HuH-7 (cell line): ENCODE data around the gene KCNH1.

ENCODE experiments used
- DNase-seq: peaks from one replicate; pipeline ENCODE4 v3.0.0; 2011; ENCODE audit warnings: low spot score

Gene KCNH1

GRCh38 chr1:210711825-210712612 is 421.9 kb downstream of the KCNH1 start:
- DNase-seq = no peak

DNA sequence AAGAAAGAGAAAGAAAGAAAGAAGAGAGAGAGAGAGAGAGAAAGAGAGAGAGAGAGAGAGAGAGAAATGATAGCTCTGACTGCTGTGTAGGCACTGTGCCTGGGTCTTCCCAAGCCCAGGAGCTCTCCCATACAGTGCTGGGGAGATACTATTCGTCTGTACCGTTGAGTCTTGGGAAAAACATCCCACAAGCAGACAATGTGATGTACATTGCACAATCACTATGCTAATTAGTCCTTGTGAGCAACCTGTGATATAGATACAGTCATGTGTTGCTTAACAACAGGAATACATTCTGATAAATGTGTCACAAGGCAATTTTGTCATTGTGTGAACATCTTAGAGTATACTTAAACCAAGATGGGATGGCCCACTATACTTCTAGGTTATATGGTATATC is 424.2 kb downstream of the KCNH1 start:
- no peak for DNase-seq

GRCh38 chr1:210707300-210708240 is 426.4 kb downstream of the KCNH1 start:
- DNase-seq = no peak

- no peak for DNase-seq
These were observed 427.7 kb downstream of the KCNH1 start for GRCh38 chr1:210706246-210706645.

DNA sequence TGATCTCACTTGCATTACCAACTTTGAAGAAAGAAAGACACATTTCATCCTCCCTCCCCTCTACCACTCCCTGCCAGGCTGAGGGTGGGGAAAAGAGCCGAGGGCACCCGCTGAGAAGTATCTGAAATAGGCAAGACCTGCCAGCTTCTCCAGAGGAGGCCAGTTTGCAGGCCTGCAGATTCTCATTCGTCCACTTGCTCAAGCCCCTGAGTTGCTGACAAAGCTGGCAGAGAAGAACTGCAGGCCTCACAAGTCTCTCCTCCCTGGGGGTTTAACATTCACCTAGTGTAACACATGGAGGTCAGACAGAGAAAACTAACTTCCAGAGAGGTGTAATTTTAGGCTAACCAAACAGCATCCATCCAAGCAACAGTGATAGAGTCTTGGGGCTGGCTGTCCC is 428.9 kb downstream of the KCNH1 start:
- DNase-seq = no peak

- DNase-seq = no peak
These were observed 430.4 kb downstream of the KCNH1 start for GRCh38 chr1:210703593-210703992.

GRCh38 chr1:210702506-210702905 is 431.4 kb downstream of the KCNH1 start:
- no peak for DNase-seq

DNA sequence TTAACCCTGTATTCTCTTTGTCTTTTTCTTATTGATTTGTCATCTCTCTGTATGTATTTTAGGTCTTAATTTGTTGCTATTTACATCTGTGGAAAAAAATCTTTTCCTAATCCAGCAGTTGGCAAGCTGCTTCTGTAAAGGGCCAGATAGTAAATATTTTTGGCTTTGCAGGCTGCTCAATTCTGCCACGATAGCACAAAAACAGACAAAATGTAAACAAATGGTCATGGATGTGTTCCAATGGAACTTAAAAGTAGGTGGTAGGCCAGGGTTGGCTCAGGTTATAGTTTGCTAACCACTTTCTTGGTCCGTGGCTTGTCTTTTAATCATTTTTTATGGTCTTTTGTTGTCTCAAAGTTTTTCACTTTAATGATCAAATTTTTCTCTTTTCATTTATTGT is 433.4 kb downstream of the KCNH1 start:
- DNase-seq = no peak

GRCh38 chr1:210700083-210700482 is 433.9 kb downstream of the KCNH1 start:
- DNase-seq = no peak

GRCh38 chr1:210698661-210699060 is 435.3 kb downstream of the KCNH1 start:
- no peak for DNase-seq

DNA sequence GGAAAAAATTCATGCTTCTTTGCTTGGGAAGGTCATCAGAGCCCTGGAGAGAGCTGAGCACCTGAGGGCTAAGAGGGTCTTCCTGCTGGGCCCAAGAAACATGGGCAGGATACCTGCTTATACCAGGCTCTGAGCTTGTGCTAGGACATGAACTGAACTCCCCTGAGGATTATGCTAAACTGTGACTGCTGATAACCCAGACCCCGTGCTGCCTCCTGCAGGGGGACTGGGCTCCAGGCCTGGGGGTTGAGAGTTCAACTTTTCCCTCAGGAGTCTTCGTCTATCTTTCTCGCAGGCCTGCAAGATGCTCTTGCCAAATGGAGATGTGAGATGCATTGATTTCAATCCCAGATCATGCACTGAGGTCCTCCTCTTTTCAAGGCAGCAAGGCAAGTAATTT is 436.8 kb downstream of the KCNH1 start:
- no peak for DNase-seq

DNA sequence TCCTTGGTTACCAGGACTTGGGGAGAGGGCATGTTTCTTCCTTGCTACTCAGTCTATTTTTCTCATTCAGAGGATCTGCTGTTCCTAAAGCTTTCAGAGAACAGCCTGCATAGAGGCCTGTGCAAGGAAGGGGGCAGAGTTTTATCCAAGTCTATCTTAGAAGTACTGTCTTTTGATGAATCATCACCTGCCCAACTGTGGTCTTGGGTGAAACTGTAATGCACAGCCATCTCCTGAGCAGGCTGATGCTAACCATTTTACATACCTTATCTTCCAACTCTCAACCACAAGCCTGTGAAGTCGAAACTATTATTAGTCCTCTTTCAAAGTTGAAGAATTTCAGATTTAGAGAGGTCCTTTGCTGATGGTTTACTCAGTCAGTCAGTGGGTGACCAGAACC is 437.2 kb downstream of the KCNH1 start:
- no peak for DNase-seq

DNA sequence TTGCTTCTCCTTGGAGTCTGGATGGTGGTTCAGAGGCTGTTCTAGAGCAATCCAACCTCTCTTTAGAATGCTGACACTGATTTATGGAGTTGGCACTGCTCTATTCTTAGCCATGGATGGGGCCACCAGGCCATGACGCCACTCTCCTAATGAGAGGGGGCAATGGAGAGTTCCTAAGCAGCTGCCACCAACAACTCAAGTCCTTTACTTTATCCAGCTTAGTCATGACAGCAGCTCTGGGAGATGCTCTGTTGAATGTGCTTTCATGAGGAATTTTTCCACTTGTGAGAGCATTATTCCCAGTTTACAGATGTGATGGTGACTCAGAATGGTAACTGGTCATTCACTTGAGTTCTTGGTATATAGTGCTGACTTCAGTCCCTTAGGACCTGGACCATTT is 438.9 kb downstream of the KCNH1 start:
- no peak for DNase-seq

GRCh38 chr1:210692796-210693195 is 441.2 kb downstream of the KCNH1 start:
- no peak for DNase-seq

DNA sequence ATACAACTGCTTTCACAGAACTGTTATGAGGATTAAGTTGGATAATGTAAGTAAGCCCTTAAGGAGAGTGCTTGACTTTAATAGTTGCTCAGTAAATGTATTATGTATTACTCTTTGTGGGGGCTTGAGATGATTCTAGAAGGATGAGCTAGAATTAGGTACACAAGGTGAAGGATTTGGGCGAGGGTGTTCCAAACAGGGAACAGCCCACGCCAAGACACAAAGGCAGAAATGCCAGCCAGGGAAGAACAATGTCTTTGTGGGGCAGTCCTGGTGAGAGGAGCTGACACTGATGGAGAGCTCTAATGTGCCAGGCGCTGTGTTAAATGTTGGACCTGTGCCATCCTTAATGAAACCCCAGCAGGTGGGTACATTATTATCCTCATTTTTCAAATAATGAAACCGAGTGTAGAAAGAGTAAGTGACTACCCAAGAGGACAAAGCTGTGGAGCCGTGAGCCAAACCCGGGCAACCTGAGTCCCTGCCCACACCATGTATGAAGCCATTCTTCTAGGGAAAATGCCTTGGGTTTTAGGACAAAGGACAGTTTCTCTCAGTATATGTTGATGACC is 442.8 kb downstream of the KCNH1 start:
- DNase-seq = no peak

- DNase-seq = no peak
These were observed 443.7 kb downstream of the KCNH1 start for GRCh38 chr1:210690236-210690635.

DNA sequence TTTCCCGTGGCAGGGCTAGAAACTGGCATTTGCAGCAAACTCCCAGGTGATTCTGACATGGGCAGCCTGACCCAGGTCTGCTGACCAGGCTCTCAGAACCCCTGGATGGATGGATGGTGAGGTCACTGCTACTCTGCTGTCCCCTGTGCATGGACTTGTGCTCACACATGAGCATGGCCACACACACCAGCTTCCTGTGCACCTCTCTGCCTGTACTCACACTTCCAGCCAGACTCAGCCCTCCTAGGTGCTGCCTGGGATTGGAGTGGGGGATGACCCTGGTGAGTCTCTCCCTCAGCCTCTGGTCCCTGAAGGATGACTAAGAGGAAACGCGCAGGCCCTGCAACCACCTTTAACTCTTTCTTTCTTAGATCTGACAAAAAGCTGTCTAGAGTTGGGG is 444.1 kb downstream of the KCNH1 start:
- DNase-seq = no peak

DNA sequence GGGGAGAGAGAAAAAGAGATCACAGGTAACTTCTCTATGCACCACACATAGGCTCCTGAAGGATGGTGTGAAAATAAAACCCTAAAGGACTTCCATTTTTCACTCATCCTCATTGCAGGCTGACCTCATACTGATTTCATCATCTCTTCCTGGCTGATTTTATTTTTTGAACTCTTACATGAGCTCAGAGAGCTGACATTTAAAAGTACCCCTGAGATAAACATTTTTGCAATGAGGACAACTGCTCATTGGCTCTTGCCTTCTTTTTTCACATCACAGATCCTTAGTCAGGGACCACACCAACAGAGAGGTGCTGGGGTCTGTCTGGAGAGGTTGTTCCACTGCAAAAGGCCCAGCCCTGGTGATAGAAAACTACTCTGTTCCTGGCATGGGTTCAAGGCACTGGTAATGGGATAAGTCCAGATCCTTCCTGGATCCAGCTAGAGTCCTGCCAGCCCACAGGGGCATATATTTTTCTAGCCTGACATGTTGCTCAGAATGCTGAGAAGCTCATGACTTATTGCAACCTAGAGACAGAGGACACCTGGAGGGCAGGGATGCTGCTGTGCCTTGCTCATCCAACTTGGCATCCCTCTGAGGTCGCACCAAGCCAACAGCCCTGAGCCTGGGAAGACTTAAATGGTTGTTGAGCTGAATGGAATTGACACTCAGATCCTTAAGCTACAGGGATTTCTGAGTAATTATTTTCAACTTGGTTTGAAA is 445.3 kb downstream of the KCNH1 start:
- DNase-seq = no peak

DNA sequence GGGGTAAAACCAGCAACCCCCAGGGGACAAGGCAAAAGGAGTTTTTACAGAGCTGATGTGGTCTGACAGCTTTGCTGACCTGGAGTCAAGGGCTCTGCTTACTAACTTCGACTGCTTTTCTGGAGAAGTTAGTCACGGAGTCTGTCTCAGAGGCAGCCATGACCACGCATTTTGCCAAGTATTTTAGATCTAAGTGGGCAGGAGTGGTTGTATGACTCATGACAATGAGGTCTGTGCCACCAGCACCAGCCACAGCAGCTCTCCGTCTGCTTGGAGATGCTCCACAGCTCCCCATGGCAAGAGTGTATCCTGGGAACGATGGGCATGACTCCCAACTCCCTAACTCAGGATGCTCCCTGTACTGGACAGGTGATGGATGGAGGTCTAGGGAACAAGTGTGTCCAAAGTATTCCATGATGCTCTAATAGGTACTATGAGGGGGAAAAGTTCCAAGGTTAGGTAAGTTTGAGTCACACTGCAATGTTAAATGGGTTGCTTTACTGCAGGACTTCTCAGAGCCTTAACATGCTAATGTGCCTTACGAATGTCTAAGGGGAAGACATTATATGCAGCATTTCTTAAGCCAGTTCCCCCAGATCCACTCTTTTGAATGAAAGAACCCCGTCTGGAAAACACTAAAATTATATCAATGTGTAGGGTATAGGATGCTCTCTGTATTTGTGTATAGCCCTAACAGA is 446.2 kb downstream of the KCNH1 start:
- DNase-seq = no peak

- DNase-seq = no peak
These were observed 447.1 kb downstream of the KCNH1 start for GRCh38 chr1:210686841-210687240.

GRCh38 chr1:210685295-210685650 is 448.7 kb downstream of the KCNH1 start:
- no peak for DNase-seq
